Measurements from ENCODE around the gene UCK2.

Gene UCK2

GRCh38 chr1:165904948-165905347, 77.5 kb downstream of the UCK2 start:
- no peak for DNase-seq

- no peak for DNase-seq
These were observed 78.4 kb downstream of the UCK2 start for GRCh38 chr1:165905853-165906252.

GRCh38 chr1:165907256-165907857, 79.9 kb downstream of the UCK2 start:
- no peak for DNase-seq

GRCh38 chr1:165910764-165911421, 83.5 kb downstream of the UCK2 start:
- no peak for DNase-seq

- DNase-seq, result no peak
These were observed 84.3 kb downstream of the UCK2 start for GRCh38 chr1:165911609-165912281.

GRCh38 chr1:165912638-165913037, 85.2 kb downstream of the UCK2 start:
- no peak for DNase-seq

- peak; percentile 70 for DNase-seq
These were observed 86.9 kb downstream of the UCK2 start for GRCh38 chr1:165914136-165914798.

GRCh38 chr1:165915480-165915879, 88.1 kb downstream of the UCK2 start:
- DNase-seq, result no peak

- no peak for DNase-seq
These were observed 88.5 kb downstream of the UCK2 start for GRCh38 chr1:165915932-165916348.

- DNase-seq, result no peak
These were observed 89.8 kb downstream of the UCK2 start for GRCh38 chr1:165917166-165917565.

- no peak for DNase-seq
These were observed 96.7 kb downstream of the UCK2 start for GRCh38 chr1:165924117-165924516.

- no peak for DNase-seq
These were observed 98.2 kb downstream of the UCK2 start for GRCh38 chr1:165925498-165926079.

- no peak for DNase-seq
These were observed 99.8 kb downstream of the UCK2 start for GRCh38 chr1:165927169-165927568.

- DNase-seq, result peak; percentile 64
These were observed 100.8 kb downstream of the UCK2 start for GRCh38 chr1:165928075-165928731.

GRCh38 chr1:165930961-165931360, 103.5 kb downstream of the UCK2 start:
- DNase-seq, result no peak

GRCh38 chr1:165933446-165934170, 106.2 kb downstream of the UCK2 start:
- DNase-seq, result no peak

GRCh38 chr1:165936542-165936941, 109.1 kb downstream of the UCK2 start:
- DNase-seq, result no peak

- no peak for DNase-seq
These were observed 110.4 kb downstream of the UCK2 start for GRCh38 chr1:165937829-165938228.

GRCh38 chr1:165938844-165939243, 111.4 kb downstream of the UCK2 start:
- DNase-seq, result no peak

GRCh38 chr1:165941531-165941930, 114.1 kb downstream of the UCK2 start:
- no peak for DNase-seq

- DNase-seq, result no peak
These were observed 114.6 kb downstream of the UCK2 start for GRCh38 chr1:165942062-165942461.
